Measurements from ENCODE around the gene APBB1IP. TPM values are rescaled to one million over a fixed set of nuclear protein-coding genes. Genes with fewer than 3 reads are reported as not detected.

APBB1IP gene
- polyA plus RNA-seq, 12 donors: 1.2 to 9.5 (median 1.9) TPM; not detected in 1

Other genes with a start within 250 kb of the APBB1IP start
- under 1 TPM in 5 of 12 donors, not detected in 7; 0.03 to 0.19 (median 0.04) TPM for gene GAD2, start 221.6 kb upstream of the APBB1IP start, polyA plus RNA-seq (ENCODE audit: insufficient read length in 12 of 12)

Data from muscle of arm (tissue), 12 donors.